NCI-H524 (cell line): ENCODE measurements around the gene ACOX3.

Source experiments
- DNase-seq, 2 experiments: peaks; one replicate each; lab custom pipeline; 2025; lab: John Stamatoyannopoulos, UW

Gene ACOX3

DNA sequence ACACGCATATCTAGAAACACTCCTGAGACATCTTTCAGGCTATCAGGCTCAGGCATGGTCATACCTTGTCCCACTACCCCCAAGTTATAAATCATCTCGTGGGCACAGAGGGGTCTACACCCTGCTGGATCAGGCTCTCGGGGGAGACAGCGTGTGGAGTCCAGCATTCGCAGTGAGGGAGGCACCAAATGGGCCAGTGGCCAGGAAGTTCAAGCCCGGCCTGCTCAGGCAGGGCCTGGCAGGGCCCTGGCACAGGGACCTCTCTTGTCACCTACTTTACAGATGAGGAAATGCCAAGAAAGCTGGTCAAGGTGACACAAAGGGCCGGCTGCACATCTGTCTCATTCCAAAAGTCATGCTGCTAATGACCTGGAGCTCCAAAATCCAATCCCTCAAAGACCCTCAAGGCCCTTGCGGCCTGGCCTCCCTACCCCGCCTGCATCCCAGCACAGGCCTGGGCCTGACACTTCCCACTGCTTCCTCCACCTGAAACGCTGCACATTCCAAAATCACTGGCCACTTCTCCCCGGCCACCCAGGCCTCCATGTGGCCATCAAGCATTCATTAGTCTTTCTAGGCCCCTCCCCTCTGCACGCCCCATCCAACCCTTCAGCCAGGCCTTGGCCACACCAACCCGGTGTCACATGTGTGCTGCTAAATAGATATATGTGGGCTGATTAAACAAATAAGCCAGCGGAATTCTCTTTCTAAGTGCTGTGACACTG lies 35.6 kb downstream of the ACOX3 start:
- no peak for DNase-seq

DNA sequence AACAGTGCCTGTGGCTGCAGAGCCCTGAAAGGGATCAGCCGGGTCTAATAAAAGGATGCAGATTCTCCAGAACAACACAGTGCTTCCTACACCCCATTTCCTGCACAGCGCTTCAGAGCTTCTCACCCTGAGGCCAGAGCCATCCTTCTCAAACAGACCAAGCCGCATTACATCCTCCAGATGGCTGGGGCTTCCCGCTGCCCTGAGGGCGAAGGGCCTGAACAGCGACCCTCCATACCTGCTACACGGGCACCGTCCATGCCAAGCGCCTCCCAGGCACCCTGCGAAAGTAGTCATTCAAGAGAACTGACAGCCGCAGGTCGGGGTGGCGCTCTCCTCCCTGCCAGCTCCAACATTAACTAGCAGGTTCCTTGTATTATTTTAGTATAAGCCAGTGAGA lies 36.5 kb downstream of the ACOX3 start:
- DNase-seq: no peak

DNA sequence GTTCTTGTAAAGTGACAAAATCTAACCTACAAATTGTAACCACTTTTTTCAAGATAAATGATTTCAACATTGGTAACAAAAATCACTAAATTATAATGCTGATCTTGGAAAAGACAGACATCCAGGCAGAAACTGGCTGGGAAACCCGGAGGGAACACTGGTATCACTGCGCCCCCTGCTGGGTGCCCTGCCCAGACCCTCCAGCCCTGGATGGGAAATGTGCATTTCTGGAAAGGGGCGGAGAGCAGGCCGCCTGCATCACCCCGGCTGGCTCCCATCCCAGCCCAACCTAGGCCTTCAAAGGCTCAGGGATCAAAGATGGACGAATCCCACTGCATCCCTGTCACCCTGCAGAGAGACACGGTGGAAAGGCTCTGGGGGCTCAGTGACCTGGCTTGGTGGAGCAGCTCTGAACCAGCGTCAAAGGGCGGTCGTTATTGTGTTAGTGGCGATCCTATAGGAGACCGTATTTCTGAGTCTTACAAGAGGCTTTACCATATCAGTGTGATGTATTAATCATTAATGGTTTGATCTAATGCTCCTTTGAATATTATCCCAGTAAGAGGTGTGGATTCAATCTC lies 37.3 kb downstream of the ACOX3 start:
- peak; percentile 32 to 63 for DNase-seq

DNA sequence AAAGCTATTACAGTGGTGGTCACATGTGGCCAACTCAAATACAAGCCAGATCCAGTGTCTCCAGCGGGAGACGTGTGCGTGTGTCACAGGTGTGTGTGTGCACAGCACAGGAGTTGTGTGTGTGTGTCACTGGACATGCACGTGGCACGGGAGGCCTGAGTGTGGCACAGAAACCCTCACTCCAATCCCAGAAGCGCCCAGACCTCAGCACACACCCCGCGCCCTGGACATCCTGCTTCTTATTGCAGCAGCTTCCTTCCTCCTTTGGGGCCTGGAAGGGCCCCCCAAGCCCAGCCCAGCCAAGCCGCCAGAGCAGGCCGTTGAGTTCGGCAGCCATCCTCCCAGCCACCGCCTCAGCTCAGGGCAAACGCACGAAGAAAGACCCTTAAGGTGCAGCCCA lies 37.9 kb downstream of the ACOX3 start:
- no peak for DNase-seq

DNA sequence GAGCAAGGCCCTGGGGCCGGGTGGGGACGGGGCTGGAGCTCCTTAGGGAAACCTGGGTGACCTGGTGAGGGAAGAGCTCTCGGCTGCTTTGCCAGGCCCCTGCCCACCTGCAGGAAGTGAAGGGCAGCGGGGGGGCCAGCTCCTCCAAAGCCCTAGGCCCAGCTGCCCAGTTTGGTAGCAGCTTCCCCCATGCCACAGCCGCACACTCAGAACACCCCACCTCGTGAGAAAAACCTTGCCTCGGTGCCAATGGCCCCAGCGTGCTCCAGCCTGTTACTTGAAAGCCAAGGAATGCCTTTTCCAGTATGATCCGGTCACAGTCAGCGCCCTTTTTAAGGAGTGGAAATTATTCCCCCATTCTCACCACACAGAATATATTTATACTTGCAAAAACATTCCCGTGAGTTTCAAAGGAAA lies 38.3 kb downstream of the ACOX3 start:
- DNase-seq: no peak

DNA sequence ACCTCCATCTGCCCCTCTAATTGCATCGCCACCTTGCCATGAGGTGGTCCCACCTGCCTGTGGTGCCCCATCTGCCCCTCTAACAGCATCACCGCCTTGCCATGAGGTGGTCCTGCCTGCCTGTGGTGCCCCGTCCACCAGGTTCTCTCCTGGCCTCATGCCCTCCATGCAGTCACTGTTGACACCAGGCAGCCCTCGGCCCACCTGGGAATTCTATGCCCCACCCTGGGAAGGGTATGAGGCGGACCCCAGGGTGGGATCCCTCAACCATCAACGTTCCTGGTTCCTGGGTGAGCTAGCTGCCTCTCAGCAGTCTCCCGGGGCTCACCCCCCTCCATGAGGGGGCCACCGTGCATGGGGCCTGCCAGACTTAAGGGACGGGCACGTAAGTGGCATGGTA lies 38.9 kb downstream of the ACOX3 start:
- DNase-seq: no peak

DNA sequence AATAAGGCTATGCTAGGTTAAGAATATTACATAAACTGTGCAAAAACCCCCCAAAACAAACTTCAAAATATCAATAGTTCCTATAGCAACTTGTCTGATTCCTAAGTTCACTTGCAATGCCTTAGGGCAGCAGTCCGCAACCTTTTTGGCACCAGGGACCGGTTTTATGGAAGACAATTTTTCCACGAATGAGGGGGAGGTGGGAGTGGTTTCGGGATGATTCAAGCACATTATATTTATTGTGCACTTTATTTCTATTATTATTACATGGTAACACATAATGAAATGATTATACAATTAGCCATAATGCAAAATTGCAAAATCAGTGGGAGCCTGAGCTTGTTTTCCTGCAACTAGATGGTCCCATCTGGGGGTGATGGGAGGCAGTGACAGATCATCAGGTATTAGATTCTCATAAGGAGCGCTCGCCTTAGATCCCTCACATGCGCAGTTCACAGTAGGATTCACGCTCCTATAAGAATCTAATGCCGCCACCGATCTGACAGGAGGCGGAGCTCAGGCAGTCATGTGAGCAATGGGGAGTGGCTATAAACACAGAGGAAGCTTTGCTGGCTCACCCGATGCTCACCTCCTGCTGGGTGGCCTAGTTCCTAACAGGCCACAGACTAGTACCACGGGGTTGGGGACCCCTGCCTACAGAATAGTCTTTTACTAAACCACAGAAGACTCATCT lies 39.7 kb downstream of the ACOX3 start:
- no peak for DNase-seq

DNA sequence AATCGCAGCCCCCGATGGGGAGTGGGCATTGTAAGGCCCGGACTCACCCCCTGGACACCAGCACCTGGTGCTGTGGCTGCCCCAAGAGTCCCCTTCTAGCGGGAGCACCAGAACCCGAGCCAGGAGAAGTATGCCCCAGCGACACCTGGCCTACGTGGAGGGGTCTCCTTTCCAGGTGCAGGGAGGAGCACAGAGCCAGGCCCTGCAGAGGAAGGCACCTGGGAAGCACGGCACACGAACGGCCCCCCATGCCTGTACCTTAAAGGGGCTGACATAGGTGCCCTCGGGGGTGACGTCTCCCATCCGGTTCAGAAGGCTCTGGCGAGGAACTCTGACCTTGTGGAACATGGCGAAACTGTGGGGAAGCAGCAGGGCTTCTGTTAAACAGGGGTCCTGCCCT lies 41.2 kb downstream of the ACOX3 start:
- no peak for DNase-seq

DNA sequence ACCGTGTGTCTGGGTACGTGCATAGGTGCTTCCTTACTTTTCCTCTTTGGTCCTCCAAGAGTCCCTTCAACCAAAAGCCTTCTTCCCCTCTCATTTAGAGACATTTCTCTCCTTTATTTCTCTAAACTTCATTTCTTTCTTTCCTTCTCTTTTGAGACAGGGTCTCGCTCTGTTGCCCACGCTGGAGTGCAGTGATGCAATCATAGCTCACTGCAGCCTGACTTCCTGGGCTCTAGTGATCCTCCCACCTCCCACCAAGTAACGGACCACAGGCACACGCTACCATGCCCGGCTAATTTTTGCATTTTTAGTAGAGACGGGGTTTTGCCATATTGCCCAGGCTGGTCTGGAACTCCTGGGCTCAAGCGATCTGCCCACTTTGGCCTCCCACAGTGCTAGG lies 42.2 kb downstream of the ACOX3 start:
- DNase-seq: no peak

DNA sequence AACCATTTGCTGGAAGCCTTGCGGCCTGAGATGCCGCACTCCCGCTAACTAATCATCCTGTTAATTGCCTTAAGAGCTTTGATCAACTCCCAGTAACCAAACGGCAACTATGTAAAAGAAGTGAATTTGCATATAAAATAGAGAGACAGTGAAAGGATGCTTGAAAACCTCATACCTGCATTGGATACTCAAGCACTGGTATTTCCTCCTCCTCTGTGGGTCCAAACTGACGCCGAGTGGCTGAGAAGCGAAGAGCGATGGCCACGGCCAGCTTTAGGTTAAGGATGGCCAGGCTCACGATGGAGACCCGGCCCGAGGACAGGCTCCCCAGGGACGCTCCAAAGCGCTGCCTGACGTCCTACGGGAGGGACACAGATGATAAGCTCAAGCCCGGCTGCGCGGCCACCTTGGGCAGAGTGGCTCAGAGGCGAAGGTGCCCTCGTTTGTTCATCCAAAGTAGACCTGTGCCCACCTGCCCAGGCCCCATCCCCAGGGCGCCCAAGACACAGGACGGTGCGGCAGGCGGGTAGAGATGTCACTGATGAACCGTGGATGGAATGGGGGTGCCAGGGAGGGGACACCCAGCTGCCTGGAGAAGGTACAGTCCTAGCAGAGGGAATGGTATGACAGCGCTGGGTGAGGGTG lies 43.6 kb downstream of the ACOX3 start:
- no peak for DNase-seq

DNA sequence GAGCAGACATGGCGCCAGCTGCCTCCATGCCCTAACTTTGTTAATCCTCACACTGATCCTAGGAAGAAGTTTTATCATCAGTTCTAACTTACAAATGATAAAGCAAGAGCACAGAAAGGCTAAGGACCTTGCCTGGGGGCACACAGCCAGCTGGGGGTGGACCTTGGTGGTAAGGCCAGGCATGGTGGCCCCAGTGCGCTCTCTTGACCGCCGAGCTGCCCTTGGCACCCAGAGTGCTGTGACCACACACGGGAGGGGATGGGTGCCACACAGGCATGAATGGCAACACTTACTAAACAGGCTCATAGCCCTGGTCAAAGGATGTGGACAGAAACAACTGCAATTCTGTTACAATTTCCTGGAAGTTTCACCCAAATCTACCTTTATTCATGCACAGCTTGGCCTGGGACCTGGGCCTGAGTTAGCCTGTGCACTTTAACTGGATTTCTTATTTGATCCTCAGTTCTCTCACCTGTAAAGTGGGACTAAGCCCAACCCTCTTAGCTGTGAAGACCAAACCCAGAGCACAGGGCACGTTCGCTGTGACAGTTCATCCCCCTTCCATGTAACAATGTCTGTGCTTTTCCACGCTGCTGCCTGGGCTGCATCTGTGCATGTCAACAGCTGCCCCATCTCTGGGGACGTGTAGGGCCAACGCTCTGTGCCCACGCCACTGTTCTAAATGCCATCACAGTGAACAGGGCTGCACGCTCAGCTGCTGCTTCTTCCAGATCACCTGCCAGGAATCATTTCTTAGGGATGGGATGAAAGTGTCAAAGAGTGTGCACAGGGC lies 44.8 kb downstream of the ACOX3 start:
- no peak for DNase-seq

DNA sequence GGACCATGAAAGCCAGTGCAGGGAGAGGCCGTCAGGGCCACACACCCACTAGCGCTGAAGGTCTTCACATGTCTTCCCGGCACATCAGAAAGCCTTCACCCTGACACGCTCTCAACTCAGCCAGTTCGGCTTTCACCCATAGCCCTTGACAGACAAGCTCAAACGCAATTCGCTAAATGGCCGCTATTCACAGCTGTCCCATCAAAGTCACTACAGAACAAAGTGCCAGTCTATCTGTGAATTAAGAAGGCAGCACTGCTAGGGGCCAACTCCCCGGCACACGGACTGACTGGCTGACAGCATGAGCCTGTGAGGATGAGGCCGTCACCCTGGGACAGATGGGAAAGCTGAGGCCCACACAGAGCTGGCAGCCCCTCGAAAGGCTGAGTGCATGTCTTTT lies 45.7 kb downstream of the ACOX3 start:
- no peak for DNase-seq

DNA sequence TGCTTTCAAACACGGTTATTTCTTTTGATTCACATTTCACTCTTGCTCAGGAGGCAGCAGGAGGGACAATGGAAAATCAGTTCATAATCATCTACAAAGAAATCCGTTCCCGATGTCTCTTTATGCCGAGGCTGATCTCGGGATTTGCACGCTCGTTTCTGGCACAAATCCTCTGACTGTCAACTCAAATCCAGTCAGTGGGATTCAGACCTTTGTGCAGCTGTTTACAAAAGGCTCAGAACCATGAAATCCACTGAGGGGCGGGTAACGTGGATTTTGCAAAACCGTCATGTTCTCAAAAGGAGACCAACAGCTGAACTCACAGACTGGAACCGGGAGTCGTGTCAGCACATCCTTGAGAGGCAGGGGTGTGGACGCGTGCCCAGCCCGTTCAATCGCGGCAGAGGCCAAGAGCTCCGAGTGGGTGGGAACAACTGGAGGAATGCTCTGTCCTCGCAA lies 46.4 kb downstream of the ACOX3 start:
- DNase-seq: no peak

DNA sequence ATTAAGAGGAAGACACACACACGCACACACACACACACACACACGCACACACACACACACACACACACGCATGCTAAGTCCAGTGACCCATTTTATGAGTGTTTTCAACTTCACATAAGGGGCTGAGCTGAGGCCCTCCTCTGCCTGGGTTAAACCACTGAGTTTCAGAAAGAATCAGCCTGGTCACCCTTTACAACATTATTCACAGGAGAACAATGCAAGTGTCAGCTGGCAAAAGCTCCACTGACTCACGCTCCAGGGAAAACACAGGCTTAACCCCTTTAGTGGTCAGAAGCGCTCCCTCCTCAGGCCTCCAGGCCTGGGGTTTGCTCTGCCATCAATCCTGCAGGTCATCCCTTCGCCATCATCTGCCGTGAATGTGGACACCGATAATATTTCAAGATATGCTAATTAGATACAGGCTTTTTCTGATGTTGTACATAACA lies 46.9 kb downstream of the ACOX3 start:
- no peak for DNase-seq

DNA sequence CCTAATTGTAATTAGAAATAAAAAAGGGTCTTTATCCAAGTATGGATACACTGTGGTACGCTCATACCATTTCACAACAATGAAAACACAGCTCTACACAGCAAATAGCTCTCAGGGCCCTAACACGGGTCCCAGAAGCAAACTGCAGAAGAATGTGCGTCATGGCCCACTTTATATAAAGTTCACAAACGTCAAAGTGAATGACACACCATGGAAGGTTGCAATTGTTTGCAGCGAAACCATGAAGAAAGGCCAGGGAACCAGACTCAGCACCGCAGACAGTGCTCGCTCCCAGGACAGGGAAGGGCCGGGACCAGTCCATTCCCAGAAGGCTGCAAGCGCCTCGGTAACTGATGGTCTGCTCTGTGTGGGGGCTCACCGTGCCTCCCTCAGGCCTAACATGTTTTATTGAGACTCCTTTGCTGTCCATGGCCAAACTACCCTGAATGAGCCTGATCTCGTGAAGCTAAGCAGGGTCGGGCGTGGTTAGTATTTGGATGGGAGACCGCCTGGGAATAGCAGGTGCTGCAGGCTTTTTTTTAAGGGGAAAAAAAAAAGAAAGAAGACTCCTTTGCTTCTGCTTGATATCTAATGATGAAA lies 47.8 kb downstream of the ACOX3 start:
- DNase-seq: peak in 1 of 2 experiments; percentile 10

DNA sequence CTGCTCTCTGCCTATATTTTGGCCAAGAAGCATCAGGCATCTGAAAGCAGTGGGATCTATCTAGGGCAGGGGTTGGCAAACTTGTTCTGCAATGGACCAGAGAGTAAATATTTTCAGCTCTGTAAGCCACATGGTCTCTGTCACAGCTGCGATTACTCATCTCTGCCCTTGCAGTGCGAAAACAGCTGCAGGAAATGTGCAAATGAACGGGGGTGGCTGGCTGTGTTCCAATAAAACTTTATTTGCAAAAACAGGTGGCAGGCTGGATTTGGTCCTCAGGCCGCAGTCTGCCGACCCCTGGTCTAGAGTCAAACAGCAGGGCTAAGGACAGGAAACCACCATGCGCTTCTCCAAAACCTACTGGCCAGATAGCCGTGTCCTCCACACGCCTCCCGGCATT lies 48.6 kb downstream of the ACOX3 start:
- DNase-seq: no peak

DNA sequence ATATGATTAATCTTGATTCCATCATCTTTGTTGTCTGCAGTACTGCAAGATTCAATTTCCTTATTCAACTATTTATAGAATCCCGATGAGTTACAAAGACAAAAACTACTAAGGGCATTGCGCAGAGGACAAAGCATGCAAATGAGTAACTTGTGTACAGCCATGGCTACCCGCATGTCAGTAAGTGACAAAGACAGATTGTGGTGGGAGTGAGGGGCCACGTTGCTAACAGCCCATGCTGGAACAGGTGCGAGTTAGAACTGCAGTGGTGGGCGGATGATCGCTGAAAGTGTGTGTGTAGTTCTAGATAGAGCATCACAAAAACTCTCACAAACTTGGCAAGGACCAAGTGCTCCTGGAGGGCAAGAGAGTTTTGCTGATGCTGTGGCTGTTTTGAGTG lies 49.5 kb downstream of the ACOX3 start:
- DNase-seq: no peak

DNA sequence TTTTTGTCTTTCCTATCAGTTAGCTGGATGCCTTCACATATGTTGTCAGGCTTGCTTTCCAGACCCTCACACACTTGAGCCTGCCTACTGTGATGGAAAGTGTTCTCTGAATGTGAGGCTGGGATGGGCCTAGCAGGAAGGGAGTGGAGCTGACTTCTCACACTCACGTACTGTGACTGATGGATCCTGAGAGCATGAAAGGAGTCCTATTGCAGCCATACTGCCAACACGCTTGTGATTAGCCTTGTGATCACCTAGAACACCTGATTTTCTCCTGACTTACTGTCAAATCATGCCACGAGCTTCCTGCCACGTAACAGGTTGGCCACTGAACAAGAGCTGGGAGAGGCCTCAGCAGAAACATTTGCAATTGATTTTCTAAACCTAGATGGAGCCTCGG lies 49.9 kb downstream of the ACOX3 start:
- no peak for DNase-seq

DNA sequence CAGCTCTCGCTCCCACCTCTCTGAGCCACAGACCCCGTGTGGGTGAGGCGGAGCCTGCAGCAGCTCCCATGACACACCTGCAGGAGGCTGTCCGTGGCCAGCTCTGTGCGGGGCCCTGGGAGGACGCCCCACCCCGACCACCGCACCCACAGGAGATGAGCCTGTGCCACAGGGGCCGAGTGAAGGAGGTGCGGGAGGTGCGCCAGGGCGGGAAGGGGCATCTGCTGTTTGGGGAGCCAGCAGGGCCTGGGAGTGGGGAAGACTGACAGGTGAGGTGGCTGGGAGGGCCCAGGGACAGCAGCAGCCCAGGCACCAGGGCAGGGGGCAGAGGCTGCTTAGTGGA lies 52.0 kb downstream of the ACOX3 start:
- no peak for DNase-seq

DNA sequence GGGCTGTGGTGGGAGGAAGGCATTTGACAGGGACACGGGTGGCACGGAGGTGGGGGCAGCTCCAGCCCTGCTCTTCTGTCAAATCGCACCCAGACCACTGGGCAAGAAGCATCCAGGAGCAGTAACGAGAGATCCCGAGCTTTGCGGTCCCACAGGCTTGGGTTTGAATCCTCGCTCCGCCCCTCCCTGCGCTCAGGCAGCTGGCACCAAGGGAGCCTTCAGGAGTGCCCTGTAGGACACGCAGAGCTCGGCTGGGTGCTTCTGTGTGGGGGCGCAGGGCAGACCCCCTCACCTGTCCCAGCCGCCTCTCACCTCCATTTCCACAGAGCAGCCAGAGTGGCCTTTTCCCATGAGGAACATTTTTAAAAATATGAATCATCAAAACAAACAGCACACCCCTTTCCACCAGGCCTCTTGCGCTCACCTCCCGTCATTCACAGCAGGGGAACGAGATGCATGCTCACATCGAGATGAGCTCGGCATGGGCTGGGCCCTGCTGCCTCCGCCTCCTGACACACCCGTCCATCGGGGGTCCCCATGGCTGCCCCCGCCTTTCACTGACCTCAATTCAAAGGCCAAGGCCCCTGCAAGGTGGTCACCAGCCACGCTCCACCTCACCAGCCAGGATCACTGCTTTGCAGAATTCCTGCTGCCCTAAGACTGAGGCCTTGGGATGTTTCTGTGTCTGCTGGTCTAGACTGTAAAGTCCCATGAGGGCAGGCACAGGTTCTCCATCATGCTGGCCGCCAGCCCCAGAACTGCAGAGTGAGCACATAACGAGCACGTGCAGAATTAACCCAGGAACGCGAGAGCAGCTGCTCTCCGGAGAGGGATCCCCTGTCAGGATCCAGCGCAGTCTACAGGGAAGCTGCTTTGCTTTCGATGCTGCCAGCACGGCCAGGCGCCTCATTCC lies 52.7 kb downstream of the ACOX3 start:
- DNase-seq: no peak

DNA sequence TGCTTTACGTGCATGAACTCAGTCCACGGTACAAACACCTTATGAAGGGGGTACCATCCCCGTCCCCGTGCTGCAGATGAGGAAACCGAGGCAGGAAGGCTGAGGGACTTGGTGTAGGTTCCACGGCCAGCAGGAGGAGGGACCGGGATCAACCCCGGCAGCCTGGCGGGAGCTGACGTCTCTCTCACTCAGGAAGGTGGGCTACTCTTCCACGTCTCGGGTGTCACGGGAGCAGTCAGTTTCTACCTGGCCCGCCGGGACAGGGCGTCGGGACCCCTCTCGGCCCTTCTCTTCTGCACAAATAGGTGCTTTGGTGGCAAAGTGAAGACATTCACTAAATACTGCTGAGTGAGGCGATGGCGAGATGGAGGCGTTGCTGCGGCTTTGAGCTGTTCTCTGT lies 53.3 kb downstream of the ACOX3 start:
- no peak for DNase-seq
